Activated CD8-positive, alpha-beta memory T cell treated with anti-CD3 and anti-CD28 coated beads, Interleukin-2, amount 50 U/mL, for 48 hours (primary cell): ENCODE measurements around the gene EME2.
"Not testable (repeated sequence)": the region's sequence is repeated elsewhere in the genome, so short reads cannot be mapped to it uniquely, and the experiment has no call there.

Source experiments
- DNase-seq: peaks from one replicate; pipeline ENCODE4 v3.0.0-alpha.2; 2020

The EME2 gene, protein sequence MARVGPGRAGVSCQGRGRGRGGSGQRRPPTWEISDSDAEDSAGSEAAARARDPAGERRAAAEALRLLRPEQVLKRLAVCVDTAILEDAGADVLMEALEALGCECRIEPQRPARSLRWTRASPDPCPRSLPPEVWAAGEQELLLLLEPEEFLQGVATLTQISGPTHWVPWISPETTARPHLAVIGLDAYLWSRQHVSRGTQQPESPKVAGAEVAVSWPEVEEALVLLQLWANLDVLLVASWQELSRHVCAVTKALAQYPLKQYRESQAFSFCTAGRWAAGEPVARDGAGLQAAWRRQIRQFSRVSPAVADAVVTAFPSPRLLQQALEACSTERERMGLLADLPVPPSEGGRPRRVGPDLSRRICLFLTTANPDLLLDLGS

DNA sequence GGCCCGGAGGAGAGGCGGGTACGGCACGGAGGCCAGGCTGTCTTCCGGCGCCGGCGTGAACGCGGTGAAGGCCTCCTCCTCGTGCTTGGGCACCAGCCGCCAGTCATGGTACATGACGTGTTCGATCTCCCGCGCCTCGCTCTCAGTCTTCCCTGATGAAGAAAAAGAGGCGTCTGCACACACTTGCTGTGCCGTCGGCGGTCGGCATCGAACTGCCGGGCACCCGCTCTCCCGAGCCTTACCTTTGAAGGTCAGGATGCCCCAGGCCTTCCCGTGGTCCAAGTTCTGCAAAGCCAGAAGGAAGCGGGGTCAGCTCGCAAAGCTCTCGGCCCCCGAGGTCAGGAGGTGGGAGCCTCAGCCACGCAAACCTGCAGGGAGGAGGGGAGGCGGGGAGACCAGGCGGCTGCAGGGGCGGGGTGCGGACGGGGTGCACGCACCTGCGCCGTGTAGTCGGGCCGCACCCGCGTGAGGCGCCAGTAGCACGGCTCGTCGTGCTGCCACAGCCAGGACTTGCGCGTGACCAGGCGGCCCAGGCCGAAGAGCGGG, at the start of gene EME2:
TSS of gene EME2 (plus strand) at position 449 of the 546 bp plus-strand sequence. CDS start 418 bp downstream, outside the sequence.
- peak; percentile 82 for DNase-seq

DNA sequence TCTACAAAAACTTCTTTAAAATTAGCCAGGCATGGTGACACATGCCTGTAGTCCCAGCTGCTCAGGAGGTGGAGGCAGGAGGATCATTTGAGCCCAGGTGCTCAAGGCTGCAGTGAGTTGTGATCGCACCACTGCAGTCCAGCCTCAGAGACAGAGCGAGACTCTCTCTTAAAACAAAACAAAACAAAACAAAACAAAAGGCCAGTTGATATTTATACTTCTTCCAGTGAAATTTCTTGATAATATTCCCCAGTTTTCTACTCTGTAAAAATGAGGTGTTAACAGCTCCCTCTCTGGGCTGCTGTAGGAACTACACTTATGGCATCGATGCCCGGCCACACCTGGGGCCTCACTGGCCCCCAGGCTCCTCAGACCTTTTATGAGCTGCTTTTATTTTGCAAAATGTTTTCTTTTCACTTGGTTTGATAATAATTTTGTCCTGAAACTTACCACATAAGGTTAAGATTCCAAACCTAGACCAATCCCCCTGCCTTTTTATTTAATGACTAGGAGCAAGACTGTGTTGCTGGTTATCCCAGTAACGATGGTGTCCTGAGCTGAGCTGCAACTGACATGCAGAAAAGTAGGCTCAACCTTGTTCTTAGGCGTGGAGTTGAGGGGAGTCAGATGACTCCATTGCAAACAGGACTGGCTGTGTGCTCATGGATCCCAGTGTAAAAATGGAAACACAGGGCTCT, 49.0 kb upstream of the EME2 start:
- DNase-seq, result no peak

DNA sequence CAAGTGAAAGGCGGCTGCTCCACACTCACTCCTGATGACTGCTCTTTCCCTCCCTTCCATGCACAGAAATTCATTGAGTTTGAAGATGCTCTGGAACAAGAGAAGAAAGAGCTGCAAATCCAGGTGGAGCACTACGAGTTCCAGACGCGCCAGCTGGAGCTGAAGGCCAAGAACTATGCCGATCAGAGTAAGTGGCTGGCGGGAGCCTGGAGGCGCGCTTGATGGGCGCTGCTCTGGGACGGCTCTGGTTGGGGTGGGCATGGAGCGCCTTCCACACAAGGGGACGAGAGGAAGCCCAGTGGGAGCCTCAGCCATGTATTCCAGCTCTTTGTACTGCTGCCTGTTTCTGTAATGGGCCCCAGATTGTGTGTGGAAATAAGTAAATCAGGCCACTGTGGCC, 48.1 kb upstream of the EME2 start:
- no peak for DNase-seq

DNA sequence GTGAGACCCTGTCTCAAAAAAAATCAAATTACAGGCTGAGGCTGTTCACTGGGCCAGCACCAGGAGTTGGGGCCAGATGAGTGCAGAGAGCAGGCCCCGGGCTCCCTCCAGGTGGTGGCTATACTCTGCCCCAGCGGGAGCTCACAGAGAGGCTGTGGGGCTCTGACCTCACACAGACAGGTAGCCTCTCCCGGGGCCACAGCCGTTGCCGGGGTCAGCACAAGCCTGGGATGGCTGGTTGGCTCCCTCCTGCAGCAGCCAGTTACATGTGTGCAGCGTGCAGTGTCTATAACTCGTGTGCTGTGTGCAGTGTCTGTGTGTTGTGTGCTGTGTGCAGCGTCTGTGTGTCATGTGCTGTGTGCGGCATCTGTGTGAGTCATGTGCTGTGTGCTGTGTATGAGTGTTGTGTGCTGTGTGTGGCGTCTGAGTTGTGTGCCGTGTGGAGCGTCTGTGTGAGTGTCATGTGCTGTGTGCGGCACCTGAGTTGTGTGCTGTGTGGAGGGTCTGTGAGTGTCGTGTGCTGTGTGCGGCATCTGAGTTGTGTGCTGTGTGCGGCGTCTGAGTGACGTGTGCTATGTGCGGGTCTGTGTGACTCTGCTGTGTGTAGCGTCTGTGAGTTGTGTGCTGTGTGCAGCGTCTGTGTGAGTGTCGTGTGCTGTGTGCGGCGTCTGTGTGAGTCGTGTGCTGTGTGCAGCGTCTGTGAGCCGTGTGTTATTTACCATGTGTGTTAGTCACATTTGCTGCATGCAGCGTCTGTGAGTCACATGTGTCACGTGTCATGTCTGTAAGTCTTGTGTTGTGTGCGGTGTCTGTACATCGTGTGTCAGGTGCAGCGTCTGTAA, 45.7 kb upstream of the EME2 start:
- DNase-seq, result no peak

DNA sequence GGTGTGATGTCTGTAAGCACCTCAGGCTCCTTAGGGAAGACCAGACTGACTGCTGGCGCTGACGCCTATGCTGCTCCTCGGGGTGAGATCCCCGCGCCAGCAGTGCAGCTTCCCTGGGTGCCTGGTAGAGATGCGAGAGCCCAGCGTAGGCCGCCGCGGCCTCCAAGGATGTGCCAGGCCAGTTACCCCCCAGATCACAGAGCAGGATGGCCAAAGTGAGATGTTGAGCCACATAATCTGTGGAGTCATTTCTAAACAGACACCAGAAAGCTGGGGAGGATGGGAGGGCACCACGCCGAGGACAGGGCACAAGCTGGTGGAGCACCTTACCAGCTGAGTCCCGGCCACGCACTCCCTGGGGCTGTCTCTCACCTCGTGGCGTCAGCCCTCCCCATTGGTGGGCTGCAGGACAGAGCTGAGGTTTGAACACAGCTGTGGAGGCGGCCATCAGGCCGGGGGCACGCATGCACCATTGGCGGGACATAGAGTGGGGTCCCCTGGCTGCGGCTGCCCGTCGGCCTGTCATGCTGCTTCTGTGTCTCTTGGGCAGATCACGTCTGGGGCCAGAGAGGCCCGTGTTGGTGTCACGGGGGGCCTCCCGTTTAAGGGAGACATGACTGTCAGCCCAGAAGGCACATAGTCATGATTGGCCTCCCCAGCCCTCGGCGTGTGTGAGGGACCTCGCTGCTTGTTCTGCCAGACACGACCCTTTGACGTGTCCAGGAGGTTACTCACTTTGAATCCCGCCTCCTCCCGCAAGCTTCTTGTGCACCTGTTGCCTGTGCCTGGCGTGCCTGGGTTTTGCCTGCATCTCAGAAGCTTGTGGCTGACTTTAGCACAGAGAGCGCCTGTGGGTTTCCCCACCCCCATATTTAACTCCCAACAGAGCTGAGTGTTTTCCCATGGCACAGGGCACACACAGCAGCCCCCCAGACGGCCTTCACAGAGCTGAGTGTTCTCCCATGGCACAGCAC, 44.7 kb upstream of the EME2 start:
- DNase-seq, result no peak

DNA sequence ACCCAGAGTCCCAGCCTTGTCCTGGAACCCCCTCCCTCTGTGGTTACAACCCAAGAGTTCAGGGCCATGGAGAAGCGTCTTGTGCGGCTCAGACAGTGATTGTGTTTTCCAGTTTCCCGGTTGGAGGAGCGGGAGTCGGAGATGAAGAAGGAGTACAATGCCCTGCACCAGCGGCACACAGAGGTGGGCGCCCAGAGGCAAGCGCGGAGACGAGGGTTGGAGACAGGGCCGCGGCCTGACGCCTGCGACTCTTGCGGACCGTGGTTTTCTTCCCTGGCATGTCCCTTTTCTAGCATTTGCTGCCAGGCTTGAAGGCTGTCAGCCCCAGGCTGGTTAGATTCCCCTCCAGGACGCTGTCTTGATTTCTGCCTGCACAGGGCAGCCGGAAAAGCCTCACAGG, 43.6 kb upstream of the EME2 start:
- no peak for DNase-seq

DNA sequence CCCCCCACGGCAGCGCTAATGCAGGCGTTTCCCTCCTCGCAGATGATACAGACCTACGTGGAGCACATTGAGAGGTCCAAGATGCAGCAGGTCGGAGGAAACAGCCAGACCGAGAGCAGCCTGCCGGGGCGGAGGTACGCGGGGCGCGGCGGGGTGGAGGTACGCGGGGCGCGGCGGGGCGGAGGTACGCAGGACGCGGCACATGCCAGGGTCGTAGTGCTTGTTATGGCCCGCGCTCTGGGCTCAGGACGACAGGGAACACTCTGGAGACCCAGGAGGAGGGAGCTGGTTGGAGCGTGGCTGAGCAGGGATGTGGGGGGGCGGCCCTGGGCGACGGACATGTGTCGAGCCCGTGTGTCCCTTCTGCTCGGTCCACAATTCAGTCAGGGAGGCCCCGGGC, 43.2 kb upstream of the EME2 start:
- DNase-seq, result no peak

DNA sequence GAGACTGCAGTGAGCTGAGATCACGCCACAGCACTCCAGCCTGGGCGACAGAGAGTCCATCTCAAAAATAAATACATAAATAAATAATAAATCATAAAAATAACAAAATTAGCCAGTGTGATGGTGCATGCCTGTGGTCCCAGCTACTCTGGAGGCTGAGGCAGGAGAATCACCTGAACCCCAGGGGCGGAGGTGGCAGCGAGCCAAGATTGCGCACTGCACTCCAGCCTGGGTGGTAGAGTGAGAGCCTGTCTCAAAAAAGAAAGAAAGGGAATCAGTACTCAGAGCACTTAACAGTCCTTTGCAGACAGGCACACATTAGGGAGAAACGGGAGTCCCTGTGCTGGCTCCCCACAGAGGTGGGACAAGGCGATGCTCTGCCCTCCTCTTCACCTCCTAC, 41.5 kb upstream of the EME2 start:
- DNase-seq, result no peak

DNA sequence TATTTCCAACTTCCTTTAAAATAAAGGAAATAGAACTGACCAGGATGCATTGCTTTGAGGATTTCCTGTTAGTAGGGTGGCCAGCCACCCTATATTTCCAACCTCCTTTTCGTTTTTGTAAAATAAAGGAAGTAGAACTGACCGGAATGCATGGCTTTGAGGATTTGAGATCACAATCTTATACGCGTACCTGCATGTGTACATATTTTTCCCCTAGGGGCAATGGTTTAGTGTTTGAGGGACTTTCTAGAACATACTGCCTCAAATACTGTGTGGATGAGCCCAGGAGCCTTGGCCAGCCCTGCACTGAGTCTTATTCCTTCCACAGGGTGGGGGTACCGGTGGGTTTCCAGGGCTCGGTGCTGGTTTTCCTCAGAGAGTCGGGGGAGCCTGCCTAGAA, 41.0 kb upstream of the EME2 start:
- no peak for DNase-seq

DNA sequence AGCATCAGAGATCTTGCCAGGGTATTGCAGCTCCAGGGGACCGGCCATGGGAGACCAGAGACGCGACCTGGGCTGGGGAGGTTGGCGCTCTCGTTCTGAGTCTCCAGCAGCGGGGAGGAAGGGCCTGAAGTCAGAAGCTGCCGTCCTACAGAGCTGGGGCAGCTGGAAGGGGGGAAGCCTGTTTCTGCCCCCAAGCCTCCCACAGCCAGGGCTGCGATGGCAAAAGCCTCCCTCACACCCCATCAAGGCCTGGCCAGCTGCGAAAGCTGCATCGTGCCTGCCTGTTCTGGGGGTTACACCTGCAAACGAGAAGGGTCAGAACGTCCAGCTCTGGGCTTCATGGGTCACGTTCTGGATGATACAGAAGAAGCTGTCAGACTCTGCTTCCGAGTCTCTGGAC, 40.5 kb upstream of the EME2 start:
- no peak for DNase-seq

DNA sequence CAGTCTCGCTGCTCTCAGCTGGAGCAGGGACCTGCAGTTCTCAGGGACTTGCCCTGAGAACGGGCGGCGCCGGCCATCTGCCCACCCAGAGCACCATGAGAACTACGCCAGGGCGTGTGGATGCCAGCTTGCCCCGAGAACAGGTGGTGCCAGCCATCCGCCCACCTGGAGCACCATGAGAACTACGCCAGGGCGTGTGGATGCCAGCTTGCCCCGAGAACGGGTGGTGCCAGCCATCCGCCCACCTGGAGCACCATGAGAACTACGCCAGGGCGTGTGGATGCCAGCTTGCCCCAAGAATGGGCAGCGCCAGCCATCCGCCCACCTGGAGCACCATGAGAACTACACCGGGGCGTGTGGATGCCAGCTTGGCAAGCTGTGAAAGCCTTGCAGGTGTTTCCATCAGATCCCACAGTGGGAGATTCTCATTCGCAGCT, 40.0 kb upstream of the EME2 start:
- not testable (repeated sequence) for DNase-seq

DNA sequence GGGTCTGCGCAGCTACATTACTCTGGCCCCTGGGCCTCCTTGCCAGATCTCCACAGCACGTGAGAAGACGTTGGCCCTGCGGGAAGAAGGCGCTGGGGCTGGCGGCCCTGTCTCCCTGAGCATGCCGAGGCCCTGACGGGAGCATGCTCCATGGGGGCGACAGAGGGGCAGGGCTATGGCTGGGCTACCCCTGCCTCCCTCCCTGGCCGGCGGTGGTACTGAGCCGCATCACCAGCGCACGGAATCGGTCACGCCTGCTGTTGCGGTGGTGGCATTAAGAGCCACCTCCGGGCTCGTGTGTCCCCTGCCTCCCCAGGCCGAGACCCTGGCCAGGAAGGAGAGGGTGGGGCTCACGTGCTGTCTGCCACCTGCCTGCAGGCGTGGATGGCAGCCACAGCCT, 38.5 kb upstream of the EME2 start:
- no peak for DNase-seq

DNA sequence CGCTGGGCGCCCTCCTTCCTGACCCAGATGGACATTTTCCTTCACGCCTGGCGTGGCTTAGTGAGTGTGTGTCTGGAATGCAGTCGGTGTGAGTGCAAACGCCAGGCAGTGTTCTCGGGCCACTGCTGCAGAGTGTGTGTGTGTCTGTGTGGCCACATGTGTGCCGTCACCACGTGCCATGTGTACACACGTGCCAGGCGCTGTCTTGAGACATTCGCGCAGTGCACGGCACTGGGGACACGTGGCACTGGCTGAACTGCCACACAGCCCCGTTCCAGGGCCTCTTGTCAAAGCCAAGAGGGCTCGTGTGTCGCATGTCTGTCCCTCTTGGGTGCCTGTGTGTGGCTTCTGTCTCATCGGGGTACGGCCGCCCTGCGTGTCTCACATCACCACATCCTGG, 37.8 kb upstream of the EME2 start:
- DNase-seq, result no peak

DNA sequence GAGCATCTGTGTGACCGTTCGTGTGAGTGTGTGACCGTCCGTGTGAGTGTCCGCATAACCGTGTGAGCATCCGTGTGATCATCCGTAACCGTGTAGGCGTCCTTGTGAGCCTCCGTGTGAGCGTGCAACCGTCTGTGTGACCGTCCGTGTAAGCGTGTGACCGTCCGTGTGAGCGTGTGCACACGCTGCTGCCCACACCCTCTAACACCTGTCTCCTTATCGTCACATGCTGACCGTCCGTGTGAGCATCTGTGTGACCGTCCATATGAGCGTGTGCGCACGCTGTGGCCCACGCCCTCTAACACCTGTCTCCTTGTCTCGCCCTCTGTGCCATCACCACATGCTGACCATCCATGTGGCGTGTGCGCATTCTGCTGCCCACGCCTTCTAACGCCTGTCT, 32.4 kb upstream of the EME2 start:
- no peak for DNase-seq

DNA sequence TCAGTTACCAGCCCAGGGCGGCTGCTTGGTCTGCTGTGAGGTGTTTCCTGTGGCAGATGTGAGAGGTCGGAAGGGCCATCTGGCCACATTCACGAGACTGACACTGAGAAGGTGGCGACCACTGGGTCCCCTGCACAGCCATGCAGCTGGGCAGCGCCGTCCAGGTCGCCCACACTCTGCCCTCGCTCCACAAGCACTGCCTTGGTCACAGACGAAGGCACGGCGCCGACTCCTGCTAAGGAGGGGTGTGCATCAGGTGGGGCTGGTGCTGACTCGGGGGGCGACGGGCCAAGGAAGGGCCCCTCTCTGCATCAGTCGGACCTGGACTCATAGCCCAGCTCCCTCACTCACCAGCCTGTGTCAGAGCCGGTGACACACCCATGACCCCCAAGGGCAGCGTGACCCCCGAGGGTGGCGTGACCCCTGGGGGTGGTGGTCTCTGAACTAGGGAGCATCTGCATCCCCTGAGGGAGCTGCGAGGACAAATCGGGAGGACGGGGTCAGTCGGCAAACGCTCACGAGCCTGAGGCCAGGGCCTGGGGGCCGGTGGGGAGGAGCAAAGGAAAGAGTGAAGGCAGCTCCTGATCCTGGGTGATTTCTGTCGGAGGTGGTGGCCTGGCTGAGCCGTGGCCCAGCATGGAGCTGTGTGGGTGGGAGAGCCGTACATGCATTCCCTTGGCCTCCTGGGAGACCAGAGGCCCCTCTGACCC, 31.7 kb upstream of the EME2 start:
- DNase-seq, result no peak

DNA sequence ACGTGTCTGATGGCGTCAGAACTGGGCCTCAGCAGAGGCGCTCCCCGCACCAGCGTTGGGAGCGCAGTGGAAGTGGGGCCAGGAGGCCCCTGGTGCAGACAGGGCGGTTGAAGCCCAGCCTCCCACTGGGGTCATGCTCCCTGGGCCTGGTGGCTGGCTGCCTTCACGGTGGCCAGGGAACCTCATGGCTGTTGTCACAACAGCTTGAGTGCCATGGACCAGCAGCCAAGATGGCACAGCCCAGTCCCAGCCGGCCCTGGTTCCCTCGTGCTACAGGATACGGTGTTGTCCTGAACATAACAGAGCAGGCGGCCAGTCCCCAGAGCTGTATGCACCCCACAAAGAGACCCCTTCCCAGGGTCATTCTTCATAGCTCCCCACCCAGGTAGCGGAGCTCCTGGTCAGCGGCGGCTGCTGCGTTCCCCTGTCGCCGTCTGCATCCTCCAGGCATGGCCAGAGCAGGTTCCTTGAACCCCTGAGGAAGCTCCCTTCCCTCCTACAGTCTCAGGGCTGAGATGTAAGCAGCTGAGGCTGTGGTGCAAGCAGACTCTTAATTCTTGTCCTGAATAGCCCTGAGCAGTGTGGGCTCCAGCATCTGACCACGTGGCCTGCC, 31.0 kb upstream of the EME2 start:
- DNase-seq, result no peak

DNA sequence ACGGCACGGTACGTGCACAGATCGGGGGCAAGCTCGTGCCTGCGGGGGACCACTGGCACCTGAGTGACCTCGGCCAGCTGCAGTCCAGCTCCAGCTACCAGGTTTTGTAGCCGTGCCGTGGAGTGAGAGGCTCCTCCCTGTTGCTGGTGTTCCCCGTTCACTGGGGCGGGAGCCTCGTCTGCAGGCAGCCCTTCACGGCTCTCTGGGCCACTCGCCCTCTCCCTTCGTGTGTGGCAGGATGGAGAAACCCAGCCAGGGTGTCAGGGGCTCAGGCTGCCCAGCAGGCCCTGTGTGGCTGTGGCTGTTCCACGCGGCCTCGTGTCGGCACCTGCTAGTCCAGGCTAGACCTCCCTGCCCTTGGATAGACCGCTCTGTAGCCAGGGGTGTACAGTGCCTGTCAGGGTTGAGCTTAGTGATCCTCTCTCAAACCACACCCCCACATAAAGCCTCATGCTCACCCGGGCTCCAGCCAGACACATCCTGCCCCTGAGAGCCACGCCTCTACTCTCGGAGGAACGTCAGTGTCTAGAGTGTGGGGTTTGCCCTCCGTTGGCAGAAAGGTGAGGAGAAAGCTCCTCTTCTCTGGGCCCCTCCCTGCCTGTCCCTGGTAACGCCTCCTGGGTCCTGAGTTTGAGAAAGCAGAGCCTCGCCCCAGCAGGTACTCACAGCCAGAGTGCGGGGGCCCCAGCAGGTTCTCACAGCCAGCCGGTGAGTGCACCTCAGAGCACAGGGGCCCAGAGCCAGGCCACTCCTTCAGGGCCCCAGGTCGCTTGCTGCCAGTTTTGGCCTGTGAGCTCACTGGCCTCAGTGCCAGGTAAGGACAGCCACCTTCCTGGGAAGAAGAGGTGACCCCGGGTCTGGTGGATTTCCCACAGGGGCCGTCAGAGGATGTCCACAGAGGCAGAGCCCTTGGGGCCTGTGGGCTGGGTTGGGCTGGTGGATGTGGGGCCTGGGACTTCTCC, 29.0 kb upstream of the EME2 start:
- DNase-seq, result no peak

DNA sequence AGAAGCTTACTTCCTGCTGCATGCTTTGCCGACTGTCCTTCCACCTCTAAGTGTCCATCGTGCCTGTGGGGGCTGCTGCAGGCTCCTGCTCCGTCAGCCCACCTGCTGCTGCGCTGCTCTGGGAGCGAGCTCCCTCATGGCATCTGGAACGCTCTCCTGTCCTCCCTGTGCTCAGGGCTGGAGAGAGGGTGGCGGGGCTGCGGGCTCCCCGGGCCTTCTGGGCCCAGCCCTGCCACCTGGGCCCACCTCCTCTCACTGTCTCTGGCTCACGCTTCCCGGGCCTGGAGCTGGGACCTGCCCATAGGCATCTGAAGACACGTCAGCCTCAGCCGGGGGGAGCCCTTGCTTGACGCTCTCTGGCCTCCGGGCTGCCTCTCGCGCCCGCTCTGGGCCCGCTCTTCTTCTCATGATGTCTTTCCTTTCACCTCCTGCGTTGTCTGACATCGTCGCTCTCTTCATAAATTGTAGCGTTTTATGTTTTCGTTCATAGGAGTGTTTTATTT, 28.2 kb upstream of the EME2 start:
- no peak for DNase-seq

DNA sequence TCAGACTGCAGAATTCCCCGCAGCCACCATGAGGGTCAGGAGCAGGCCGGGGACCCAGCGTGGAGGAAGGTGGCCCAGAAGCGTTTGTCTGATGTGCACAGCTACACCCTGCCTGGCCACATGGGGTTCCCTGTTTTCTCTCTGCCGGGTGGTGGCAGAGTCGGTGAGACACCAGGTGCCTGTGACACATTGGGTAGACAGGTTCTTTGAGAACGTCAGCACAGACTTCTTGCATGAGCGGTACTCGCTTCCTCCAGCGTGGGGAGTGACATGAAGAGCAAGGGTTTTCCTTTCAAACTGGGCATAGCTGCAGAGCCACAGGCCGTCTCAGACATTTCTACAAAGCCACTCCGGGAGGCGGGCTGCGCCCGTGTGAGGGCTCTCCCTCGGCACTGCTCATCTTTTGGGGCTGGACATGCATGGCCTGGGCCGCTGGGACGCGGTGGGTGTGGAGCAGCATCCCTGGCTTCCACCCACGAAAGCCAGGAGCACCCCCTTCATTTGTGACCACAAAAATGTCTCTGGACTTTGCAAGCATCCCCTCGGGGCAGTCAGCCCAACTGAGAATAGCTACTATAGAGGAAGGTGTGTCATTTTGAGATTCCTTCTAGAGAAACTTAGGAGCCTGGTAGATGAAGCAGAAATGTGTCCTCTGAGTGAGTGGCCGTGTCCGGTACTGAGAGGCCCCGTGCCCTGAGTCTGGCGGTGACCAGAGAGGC, 27.3 kb upstream of the EME2 start:
- no peak for DNase-seq
